Hepatocyte (in vitro differentiated cells): ENCODE measurements around the gene MED13L. TPM values are rescaled to one million over a fixed set of nuclear protein-coding genes. Genes with fewer than 3 reads are reported as not detected.
"Not testable (repeated sequence)": the region's sequence is repeated elsewhere in the genome, so short reads cannot be mapped to it uniquely, and the experiment has no call there.

Source experiments
- DNase-seq: peaks from one replicate; pipeline ENCODE4 v3.0.0-alpha.2; 2016; ENCODE audit warnings: low spot score
- H2AFZ ChIP-seq: fragments of 200-600 bp; sonication (generic); 2 replicates; pipeline ENCODE4 v1.6.0; 2016; ENCODE audit warnings: antibody characterized with exemption, mild to moderate bottlenecking
- H3K27ac ChIP-seq: fragments of 200-600 bp; sonication (generic); 2 replicates; pipeline ENCODE4 v1.5.1; 2016; ENCODE audit warnings: mild to moderate bottlenecking
- H3K27me3 ChIP-seq: fragments of 200-600 bp; sonication (generic); 2 replicates; pipeline ENCODE4 v1.6.1; 2016
- H3K36me3 ChIP-seq: fragments of 200-600 bp; sonication (generic); replicated peaks from 2 replicates; pipeline ENCODE4 v1.5.1; 2016; ENCODE audit warnings: low read depth; ENCODE audit not compliant: insufficient read depth
- H3K4me1 ChIP-seq: fragments of 200-600 bp; sonication (generic); 2 replicates; pipeline ENCODE4 v1.5.1; 2016; ENCODE audit warnings: mild to moderate bottlenecking, moderate library complexity; ENCODE audit not compliant: insufficient read depth
- H3K4me2 ChIP-seq: fragments of 200-600 bp; sonication (generic); 2 replicates; pipeline ENCODE4 v1.6.0; 2016
- H3K4me3 ChIP-seq: fragments of 200-600 bp; sonication (generic); 2 replicates; pipeline ENCODE4 v1.5.1; 2016; ENCODE audit warnings: mild to moderate bottlenecking
- H3K79me2 ChIP-seq: fragments of 200-600 bp; sonication (generic); 2 replicates; pipeline ENCODE4 v1.6.0; 2017; ENCODE audit warnings: mild to moderate bottlenecking
- H3K9me2 ChIP-seq: fragments of 200-600 bp; sonication (generic); replicated peaks from 2 replicates; pipeline ENCODE4 v1.6.0; 2017; ENCODE audit warnings: mild to moderate bottlenecking; ENCODE audit not compliant: insufficient read depth
- H3K9me3 ChIP-seq: fragments of 200-600 bp; sonication (generic); 2 replicates; pipeline ENCODE4 v1.5.1; 2016; ENCODE audit warnings: low read depth, mild to moderate bottlenecking
- H4K20me1 ChIP-seq: fragments of 200-600 bp; sonication (generic); 2 replicates; pipeline ENCODE4 v1.6.0; 2016; ENCODE audit warnings: mild to moderate bottlenecking; ENCODE audit not compliant: insufficient read depth, poor library complexity, severe bottlenecking
- CTCF ChIP-seq: fragments of 200-600 bp; sonication (generic); IDR thresholded peaks from 2 replicates; pipeline ENCODE4 v1.5.1; 2016; ENCODE audit warnings: antibody characterized with exemption, mild to moderate bottlenecking; ENCODE audit not compliant: poor library complexity
- EZH2 ChIP-seq: fragments of 200-600 bp; sonication (generic); IDR thresholded peaks from 2 replicates; pipeline ENCODE4 v1.6.1; 2016; ENCODE audit warnings: antibody characterized with exemption, mild to moderate bottlenecking, borderline replicate concordance
- EZH2phosphoT487 ChIP-seq: fragments of 200-600 bp; sonication (generic); IDR thresholded peaks from one replicate; pipeline ENCODE4 v1.6.1; 2018; ENCODE audit warnings: antibody characterized with exemption, mild to moderate bottlenecking, low read depth, moderate library complexity; ENCODE audit not compliant: unreplicated experiment, severe bottlenecking
- WGBS: methylation state at CpG from one replicate; pipeline ENCODE4 v1.1.6; 2016; ENCODE audit warnings: low lambda C conversion rate; ENCODE audit errors: missing lambda C conversion rate; 5-methylcytosine and 5-hydroxymethylcytosine counted together
- polyA plus RNA-seq: library from polyadenylated mRNA; unstranded; fragments of >200 nt; fragmentation: Nextera tagmentation; extraction: Ambion mirVana; gene quantifications from 2 replicates; pipeline ENCODE4 v1.2.1, GENCODE V29; 2016
- total RNA-seq: library from RNA; depleted of rRNA; stranded (reverse); fragments of >200 nt; gene quantifications from 2 replicates; pipeline ENCODE4 v1.2.3, GENCODE V29; 2014

MED13L gene
- total and polyA plus RNA-seq, 2 experiments from 2014 or later, result 23.7 to 135 TPM

- H3K4me1 ChIP-seq, result peaks cover 19% of the 10 kb centered on the region
- no peaks in the 10 kb centered on the region for H3K27me3 ChIP-seq
- H4K20me1 ChIP-seq, result peaks cover 85% of the 10 kb centered on the region
- H3K79me2 ChIP-seq, result peaks cover 98% of the 10 kb centered on the region
- no peak overlapping the region for H3K27ac ChIP-seq
- H3K9me2 ChIP-seq, result no peaks in the 10 kb centered on the region
- H2AFZ ChIP-seq, result no peak overlapping the region
- no peak for DNase-seq
- no peaks in the 10 kb centered on the region for H3K36me3 ChIP-seq
- H3K9me3 ChIP-seq, result no peaks in the 10 kb centered on the region
- no peak overlapping the region for H3K4me3 ChIP-seq
- TF ChIP-seq CTCF, result no peak
- TF ChIP-seq EZH2phosphoT487, result no peak
- TF ChIP-seq EZH2, result no peak
- 56% methylated on average over 3 of the region's 3 CpGs for WGBS
- no peak overlapping the region for H3K4me2 ChIP-seq
Observed at GRCh38 chr12:116238149-116238548, 39.3 kb downstream of the MED13L start.

GRCh38 chr12:116236976-116237375 is 40.5 kb downstream of the MED13L start:
- Histone ChIP-seq H3K27ac (no peak overlapping the region), H3K4me2 (no peak overlapping the region), H3K9me3 (no peaks in the 10 kb centered on the region), H3K27me3 (no peaks in the 10 kb centered on the region), H3K4me1 (peaks cover 19% of the 10 kb centered on the region), H3K79me2 (peaks cover 98% of the 10 kb centered on the region), H3K36me3 (no peaks in the 10 kb centered on the region), H3K4me3 (no peak overlapping the region), H4K20me1 (peaks cover 83% of the 10 kb centered on the region), H3K9me2 (no peaks in the 10 kb centered on the region), H2AFZ (no peak overlapping the region)
- TF ChIP-seq CTCF (no peak), EZH2phosphoT487 (no peak), EZH2 (no peak)
- 81% methylated on average over 3 of the region's 3 CpGs for WGBS
- no peak for DNase-seq

GRCh38 chr12:116236148-116236731 is 41.3 kb downstream of the MED13L start:
- H3K4me1 ChIP-seq, result peaks cover 19% of the 10 kb centered on the region
- no peaks in the 10 kb centered on the region for H3K9me2 ChIP-seq
- H3K9me3 ChIP-seq, result no peaks in the 10 kb centered on the region
- WGBS, result 21% methylated on average over 3 of the region's 3 CpGs
- no peaks in the 10 kb centered on the region for H3K27me3 ChIP-seq
- H3K27ac ChIP-seq, result no peak overlapping the region
- DNase-seq, result peak; percentile 60
- H2AFZ ChIP-seq, result no peak overlapping the region
- H3K79me2 ChIP-seq, result peaks cover 98% of the 10 kb centered on the region
- no peak for TF ChIP-seq EZH2phosphoT487
- TF ChIP-seq EZH2, result no peak
- TF ChIP-seq CTCF, result peak; percentile 71
- H3K4me3 ChIP-seq, result no peak overlapping the region
- H4K20me1 ChIP-seq, result peaks cover 79% of the 10 kb centered on the region
- no peak overlapping the region for H3K4me2 ChIP-seq
- no peaks in the 10 kb centered on the region for H3K36me3 ChIP-seq

- H3K9me2 ChIP-seq, H3K4me2 ChIP-seq, H3K9me3 ChIP-seq, H2AFZ ChIP-seq, H3K4me3 ChIP-seq, H3K27me3 ChIP-seq, H3K27ac ChIP-seq, DNase-seq, H3K36me3 ChIP-seq: not testable (repeated sequence)
- H3K79me2 ChIP-seq, result peaks cover 98% of the 10 kb centered on the region
- peaks cover 68% of the 10 kb centered on the region for H4K20me1 ChIP-seq
- peaks cover 19% of the 10 kb centered on the region for H3K4me1 ChIP-seq
- WGBS, result 95% methylated on average over 5 of the region's 5 CpGs
Observed at GRCh38 chr12:116234148-116234547, 43.3 kb downstream of the MED13L start.
